T-helper 2 cell (primary cell): ENCODE results near the gene CALR3.
A peak's percentile ranks its signal among the peaks of the same experiment; 100 is the strongest.
"Not testable (repeated sequence)": the region's sequence is repeated elsewhere in the genome, so short reads cannot be mapped to it uniquely, and the experiment has no call there.

Experiments
- DNase-seq, 5 experiments: peaks; one replicate each; pipeline versions ENCODE4 v3.0.0 to v3.0.0-alpha.2; 2012 to 2022

The CALR3 gene

DNA sequence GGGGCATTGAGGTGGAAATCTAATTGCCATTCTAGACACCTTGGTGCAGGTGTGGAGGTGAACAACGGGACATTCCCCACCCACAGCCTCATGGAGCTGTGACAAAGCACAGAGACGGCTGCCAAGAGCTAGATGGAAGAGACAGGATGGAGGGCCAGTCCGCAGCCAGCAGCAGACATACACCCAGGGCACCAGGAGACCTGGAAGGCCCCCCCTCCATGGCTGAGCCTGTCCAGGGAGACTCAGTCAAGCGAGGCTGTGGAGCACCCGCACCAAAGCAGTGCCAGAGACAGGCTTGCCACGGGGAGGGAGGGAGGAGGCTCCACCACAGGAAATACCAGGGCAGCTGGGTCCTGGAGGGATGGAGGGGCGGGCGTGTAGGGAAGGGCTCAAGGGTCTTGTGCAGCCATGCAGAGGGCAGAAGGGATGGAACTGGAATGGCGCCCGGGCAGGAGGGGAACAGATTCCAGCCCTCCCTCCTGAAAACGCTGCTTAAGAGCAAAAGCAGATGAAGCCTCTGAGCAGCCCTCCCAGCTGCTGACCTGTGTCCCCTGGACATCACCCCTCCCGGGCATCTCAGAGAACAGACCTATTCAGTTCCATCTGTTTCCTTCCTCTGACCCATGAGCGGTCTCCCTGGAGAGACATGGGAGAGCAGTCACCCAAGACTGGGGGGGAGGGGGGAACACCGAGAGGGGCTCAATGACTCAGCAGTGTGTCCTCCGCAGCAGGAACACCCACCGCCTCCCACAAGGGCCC is 38.6 kb downstream of the CALR3 start:
- DNase-seq, result no peak

DNA sequence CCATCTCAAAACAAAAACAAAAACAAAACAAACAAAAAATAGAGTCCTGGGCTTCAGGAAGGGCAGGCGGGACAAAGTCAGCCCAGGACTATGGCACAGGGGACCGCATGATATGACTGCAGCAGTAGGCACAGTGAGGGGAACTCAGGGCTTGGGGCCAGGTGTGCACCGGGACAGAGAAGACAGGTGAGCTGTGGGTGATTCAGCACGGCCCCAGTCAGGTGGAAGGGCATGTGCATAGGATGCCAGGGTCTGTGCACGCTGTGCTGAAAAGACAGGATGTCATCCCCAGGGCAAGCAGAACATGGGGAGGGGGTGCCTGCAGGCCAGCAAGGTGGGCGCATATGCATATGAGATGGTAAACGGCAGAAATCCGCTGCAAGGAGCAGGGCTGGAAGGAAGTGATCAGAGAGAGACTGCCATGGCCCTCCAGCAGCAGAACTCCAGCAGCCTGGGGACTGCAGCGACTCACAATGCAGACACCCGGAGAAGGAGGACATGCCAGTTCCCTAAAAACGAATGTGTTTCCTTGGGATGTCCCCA is 39.2 kb downstream of the CALR3 start:
- no peak for DNase-seq

DNA sequence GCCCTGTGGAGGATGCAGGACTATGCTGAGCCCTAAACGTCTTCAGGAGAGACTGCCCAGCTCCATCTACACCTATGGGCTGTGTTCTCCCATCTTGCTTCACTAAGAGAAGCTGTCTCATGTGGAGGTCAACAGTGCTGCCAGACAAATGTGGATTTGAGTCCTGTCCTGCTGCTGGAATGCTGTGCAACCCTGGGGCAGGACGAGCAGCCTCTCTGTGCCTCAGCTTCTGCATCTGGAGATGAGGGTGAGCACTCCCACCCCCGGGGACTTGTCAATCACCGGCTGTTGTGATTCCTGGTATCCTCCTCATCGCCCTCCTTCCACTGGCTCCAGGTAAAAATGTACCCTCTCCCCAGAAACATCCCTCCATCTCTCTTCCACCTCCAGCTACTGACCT is 40.5 kb downstream of the CALR3 start:
- DNase-seq, result no peak

DNA sequence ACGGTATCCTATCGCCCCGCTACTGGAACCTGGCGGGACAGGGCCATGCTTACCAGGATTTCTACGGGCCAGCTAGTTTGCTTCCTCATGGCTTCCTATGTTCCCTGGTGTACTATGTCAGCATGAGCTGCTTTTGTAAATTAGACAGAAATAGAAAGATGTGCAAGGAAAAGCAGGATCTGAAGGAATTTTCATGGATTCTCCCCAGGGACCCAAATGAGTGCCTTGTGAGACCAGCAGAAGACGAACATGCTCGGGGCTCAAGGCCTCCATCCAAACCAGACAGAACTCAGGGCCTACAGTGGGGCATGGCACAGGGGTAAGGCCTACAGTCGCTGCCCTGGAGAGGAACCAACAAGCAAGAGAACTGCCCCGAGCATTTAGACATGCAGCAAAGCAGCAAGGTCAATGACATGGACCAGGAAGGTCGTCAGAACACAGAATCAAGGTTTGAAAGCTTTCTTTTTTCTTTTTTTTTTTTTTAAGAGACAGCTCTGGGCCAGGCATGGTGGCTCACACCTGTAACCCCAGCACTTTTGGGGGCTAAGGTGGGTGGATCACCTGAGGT is 41.5 kb downstream of the CALR3 start:
- no peak for DNase-seq

DNA sequence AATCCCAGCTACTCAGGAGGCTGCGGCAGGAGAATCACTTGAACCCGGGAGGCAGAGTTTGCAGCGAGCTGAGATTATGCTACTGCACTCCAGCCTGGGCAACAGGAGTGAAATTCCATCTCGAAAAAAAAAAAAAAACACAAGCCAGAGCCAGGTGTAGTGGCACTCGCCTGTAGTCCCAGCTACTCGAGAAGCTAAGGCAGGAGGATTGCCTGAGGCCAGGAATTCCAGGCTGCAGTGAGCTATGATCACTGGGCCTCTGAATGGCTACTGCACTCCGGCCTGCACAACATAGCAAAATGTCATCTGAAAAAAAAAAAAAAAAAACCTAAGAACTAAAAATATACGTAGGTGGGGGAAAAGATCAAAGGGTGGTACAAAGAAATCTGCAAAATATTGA is 43.6 kb downstream of the CALR3 start:
- DNase-seq, result no peak

DNA sequence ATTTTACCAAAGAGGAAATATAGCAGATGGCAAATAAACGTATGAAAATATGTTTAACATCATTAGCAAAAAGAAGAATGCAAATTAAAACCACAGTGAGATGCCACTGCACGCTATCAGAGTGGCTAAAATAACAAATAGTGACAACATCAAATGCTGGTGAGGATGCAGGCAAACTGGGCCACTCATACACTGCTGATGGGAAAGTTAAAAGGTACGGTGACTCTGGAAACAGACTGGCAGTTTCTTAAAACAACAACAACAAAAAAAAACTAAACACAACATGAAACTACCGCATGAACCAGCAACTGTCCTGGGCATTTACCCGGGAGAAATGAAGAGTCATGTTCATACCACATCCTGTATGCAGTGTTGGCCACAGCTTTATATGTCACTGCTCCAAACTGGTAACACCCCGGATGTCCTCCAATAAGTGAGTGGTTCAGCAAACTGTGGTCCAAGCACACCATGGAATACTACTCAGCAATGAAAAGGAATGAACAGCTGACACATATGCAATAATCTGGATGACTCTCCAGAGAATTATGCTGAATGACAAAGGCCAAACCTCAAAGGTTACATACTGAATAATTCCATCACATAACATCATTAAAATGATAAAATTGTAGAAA is 46.5 kb downstream of the CALR3 start:
- peak in 2 of 5 experiments; percentile 59 to 97 for DNase-seq

DNA sequence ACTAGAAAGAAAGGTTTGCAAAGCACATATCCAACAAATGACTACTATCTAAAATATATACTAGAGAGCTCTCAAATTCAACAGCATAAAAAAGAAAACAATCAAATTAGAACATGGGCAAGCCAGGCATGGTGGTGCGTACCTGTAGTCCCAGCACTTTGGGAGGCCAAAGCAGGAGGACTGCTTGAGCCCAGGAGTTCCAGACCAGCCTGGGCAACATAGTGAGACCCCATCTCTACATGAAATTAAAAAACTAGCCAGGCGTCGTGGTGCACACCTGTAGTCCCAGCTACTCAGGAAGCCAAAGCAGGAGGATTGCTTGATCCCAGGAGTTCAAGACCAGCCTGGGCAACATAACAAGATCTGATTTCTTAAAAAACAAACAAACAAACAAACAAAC is 47.1 kb downstream of the CALR3 start:
- DNase-seq, result not testable (repeated sequence)

DNA sequence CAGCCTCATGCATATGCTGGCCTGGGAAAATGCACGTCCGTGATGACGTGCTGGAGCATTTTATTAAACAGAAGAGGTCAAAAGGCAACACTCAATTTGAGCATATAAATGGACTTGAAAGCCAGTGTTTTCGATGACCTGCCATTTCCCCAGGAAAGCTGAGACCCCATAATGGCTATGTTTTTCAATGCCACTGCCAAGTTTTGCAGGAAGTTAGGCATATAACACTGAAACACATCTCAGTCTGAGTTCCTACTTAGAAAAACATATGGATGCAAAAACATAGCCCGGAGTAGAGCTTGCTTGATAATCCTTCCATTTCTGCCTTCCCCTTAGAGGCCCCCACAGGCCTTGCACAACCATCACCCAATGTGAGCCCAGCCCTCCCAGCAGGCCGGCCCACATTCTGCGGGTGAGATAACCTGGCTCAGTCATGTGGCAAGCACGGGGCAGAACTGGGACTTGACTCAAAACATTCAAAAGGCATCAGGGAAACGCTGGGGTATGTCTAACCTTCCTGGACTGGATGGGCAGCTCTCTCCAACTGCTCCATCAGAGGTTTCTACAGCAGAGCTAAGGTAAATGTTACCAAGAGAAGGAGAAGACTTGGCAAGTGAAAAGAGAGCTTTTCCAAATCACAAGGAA is 49.1 kb downstream of the CALR3 start:
- peak in 2 of 5 experiments; percentile 57 to 83 for DNase-seq

DNA sequence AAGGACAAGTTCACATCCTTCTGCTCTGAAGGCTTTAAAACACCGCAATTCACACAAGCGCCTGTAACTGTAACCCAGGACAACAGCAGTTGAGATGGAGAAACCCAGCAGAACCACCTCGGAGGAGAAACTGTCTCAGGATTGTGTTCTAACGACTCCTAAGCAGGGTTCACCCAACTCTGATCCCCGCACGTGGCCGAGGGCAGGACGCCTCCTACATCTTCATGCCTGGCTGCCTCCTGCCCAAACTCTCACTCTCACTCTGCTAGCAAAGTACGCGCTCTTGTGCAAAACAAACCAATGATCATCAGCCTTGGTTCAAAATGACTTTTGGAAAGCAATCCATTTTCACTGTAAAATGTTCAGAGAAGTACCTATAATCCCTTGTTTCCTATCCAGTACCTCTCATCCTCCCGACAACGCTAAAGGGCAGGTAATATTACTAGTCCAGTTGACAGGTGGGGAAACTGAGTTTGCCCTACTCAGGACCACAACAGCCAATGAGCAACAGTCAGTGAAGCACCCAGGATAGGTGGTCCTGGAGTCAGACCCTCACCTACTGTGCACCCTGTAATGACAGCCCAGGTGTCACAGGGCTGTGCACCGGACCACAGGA is 49.8 kb downstream of the CALR3 start:
- DNase-seq, result no peak

DNA sequence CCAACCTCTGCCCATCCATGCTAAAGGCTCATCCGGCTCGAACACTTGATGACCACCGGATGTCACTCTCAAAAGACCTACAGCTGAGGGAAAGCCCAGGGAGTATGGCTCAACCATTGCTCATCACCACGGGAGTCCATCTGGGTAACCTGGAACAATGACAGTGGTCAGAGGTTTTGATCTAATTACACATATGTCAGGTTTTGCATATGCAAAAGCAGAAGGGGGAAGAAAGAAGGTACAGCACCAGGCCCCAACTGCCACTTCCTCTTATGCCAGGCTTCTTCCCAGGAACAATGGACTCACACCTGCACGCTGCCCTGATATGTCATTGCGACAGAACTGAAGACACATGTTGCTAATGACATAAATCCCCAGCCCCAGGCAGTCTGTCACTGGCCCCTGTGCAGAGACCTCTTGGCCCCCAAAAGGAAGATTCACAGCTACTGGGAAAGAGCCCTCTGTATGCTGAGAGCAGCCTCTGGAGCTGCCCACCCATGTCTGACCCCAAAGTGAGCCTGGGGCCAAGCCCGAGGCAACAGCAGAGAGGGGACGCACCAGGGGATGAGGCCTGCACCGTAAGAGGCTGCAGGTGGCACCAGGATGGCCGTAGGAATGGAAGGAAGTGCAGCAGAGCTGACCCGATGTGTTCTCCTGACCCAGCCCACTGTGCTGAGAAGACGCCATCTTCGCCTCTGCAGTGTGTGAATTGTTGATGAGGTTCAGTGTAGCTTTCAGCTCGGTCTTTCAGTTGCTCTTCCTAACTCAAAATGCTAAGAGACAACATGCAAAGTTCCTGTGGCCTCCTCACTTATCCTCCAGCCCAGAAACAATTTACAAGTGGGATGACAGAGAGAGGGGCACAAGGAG is 50.5 kb downstream of the CALR3 start:
- DNase-seq, result no peak

DNA sequence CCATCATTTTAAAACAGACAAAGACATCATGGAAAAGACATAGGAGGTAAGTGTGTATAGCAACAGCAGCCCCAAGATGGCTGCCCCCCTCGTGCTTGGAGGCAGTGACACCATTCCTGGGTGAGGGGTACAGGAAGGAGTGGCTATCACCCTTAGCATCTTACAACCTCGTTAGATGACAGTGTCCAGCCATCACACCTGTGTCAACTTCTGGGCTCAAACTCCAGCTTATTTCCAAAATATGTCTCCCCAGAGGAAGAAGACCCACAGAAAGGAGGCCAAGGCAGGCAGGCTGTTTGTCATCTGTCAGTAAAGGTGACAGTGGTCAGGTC is 51.7 kb downstream of the CALR3 start:
- no peak for DNase-seq

DNA sequence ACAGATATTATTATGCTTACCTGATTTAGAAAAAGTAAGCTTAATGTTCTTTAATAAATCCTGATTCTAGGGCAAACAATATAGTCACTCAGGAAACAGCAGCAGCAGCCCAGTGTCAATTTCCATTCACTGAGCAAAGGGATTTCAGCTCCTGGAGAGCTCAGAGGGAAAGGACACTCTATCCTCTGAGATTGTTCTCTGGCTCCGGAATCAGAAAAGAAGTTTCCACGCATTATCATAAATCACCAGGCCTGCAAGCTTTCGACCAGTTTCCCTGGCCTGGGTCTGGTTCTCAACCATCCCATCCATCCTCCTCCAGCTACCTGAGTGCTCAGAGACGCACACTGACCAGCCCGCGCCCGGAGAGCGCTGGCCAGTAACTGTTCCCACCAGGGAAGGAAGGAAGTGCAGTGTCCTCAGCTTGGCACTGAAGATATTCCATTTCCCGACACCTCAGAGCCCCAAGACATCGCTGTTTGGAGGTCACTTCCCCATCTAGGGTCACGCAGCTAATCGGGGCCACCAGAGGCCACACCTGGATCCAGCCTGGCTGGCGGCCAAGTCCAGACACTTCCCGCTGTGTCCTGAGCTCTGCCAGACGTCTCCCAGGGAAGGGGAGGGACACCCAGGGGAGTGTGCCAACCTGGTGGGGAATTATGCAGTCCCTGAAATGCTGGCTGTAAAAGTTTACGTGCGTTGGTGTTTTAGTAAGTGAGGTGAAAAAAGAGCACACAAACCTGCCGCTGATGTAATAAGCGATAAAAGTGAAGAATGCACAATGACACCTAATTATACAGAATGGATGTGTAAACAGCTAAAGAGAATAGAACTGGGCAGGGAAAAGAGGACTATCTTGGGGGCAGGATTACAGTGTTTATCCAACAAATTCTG is 53.3 kb downstream of the CALR3 start:
- no peak for DNase-seq

DNA sequence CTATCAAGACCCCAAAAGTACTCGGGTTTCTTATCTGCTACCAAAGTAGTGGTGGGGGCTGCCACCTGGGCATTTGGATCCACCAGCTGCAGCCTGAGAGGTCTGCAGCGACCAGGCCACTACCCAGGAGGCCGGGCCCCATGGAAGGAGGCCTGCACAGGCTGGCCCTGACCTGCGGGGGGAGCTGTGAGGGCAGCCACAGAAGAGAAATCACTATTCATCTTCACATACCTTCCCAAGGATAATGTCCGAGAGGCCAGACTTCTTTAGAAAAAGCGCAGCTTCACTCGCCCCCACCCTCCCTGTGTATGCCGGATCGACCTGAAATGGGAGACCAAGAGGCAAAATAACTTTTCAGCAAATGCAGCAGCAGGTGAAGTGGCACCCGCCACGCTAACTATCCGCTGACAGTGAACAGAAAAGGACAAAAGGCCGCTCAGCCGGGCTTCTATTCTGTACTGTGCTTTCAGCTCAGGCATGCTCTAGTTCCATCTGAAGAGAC is 54.3 kb downstream of the CALR3 start:
- peak in 1 of 5 experiments; percentile 36 for DNase-seq

DNA sequence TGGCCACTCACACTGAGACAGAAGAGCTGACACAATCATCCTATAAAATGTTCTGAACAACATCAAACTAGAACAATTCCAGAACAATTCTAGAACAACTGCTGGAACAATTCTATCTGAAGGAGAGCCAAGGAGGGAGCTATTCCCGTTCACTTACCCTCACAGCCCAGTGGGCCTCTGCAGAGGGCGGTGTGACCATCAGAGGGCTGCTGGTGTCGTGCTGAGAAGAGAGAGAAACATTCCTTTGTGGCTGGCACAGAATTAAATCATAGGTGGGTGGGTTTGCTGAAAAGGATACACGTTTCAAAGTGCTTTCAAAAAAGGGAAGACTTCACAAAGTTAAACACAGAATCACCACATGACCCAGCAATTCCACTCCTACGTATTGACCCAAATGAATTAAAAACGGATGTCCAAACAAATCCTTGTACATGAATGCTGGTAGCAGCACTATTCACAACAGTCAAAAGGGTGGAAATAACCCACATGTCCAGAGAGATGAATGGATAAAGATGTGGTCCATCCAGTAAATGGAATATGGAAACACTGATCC is 59.1 kb downstream of the CALR3 start:
- DNase-seq, result no peak

DNA sequence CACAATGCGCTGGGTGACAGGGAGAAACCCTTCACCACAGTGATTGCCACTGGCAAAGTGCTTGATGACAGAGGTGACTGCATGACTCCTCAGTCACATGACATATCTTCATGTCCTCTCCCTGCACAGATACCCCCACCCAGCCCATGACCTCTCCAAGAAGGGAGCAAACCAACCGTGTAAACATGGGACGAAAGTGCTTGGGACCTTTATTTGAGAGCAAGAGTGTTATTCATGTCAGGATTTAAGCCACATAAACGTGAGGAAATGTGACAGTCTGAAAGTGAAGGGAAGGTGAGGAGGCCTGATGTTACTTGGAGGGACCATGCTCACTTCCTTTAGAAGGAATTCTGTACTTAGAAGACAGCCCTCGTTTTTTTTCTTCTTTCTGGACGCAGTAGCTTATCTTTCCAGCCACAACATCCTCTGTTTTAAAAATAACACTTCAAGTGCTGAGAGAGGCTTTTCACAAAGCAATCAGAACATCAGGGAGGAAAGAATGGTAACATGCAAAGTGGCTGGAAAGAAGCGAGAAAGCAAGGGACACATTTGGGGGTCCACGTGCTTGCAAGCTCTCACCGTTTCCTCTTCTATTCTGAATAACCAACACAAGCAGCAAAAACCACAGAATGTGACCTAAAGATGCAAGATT is 59.8 kb downstream of the CALR3 start:
- no peak for DNase-seq

DNA sequence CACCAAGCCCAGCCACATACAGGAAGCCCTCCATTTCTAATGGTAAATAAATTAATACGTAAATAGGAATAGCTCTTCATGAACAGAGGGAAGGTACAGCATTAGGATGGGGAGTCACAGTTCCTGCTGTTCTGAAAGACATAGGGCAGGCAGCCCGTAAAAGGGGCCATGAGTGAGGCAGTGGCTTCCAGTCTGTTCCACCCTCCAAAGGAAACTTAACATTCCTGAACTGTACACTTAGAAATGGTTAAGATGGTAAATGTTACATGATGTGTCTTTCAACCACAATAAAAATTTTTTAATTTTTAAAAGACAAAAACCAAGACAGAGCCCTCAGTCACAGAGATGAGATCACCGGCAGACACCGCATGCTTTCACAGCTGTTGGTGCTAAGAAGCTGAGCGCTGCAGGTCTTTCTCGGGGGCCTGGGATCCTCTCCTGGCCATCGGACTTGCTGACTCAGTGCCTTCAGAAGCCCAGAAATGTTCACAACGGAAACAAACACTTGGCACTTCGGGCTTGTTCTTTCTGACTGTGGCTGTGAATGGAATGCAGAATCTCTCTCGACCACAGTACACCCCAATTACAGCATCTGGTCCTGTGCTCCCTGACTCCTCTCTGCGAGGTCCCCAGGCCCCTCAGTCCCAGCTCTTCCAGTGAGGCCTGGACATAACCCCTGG is 60.6 kb downstream of the CALR3 start:
- no peak for DNase-seq

DNA sequence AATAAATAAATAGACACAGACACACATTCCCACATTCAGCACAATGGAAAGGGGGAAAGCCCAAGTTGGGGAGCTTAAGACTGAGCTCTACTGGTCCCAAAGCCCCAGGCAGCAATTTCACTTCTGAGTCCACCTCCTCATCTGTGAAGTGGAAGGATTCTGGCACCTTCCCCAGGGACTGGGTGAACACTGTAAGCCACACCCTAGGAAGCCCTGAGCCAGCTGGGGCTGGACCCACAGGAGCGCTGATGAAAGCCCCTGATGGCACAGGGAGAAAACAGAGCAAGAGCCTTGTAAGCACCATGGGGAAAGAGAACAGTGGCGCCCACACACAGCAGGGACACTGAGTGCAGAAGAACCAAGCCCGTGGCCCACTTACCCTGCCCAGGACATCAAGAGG is 62.0 kb downstream of the CALR3 start:
- no peak for DNase-seq

DNA sequence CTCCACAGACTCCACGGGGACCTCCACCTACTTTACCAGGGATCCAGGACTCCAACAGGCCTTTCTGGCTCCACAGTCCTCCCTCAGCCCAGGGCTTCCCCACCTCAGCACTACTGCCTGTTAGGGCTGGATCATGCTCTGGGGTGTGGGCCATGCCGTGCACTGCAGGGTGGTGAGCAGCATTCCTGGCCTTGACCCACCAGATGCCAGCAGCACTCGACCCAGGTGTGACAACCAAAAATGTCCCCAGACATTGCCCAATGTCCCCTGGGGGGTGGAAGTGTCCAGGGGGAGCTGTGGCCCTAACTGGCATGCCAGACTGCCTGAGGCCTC is 66.2 kb downstream of the CALR3 start:
- DNase-seq, result no peak

DNA sequence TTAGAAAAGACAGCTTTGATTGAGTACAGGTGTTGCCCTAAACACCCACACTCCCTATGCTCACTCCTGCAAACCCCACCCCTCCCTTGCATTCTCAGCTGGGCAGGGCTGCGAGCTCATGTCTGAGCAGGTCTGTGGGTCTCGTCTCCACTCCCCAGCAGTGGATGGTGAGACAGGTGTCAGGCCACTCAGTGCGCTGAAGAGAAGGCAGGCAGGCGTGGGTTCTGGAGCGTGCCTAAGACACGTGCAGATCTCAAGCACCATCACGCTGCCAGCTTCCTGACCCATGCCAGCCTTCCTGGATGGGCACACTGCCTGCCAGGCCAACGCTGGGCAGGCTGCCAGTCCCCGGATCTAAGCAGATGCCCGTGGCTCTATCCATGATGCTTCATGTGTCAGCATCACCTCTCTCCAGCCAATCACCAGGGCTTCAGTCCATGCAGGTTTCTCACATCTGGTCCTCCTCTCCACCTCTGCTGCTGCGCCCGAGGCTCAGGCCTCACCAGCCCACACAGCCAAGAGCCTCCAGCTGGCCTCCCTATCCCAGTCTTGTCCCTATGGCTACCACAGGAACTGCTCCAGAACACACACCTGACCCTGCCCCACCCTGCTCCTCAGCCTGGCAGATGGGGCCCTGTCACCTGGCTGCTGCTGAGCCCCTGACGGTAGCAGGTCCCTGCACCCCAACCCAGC is 66.8 kb downstream of the CALR3 start:
- DNase-seq, result no peak
